K562 (cell line): ENCODE results near the gene KNDC1. TPM values are rescaled to one million over a fixed set of nuclear protein-coding genes. Genes with fewer than 3 reads are reported as not detected.

Source experiments
- ATAC-seq: fragments of 200-7000 bp; cut with Tn5 transposase; 3 replicates; pipeline ENCODE4 v1.9.1; 2020; ENCODE audit warnings: moderate library complexity
- BruUV-seq: library from RNA; stranded (reverse); fragments of 400-500 nt; replicated peaks from 2 replicates; lab custom pipeline; 2021; lab: Mats Ljungman, UMichigan
- CTCF ChIA-PET: fragments of 300-600 bp; formaldehyde crosslinking; extraction: SDS; loops from one replicate; lab custom pipeline; 2021; ENCODE audit warnings: low intra/inter-chr PET ratio; lab: Yijun Ruan, JAX
- POLR2A ChIA-PET: fragments of 300-600, 350-650 bp; sonication (Branson Sonifier 250); formaldehyde crosslinking; extraction: SDS; loops from one replicate; lab custom pipeline; 2021; ENCODE audit warnings: antibody characterized with exemption, inconsistent platforms; lab: Yijun Ruan, JAX
- DNase-seq, 4 experiments: peaks; one replicate each; pipeline versions ENCODE4 v3.0.0 to v3.0.0-alpha.2; 2011 to 2018; ENCODE audit warnings: low spot score in 3 of 4, mixed read lengths in 3 of 4; ENCODE audit errors: extremely low read depth in 1 of 4
- FAIRE-seq: peaks from 2 replicates; lab custom pipeline; 2011; peaks lifted over from hg19 to GRCh38; lab: Jason Lieb, UNC
- H2AFZ ChIP-seq: 2 replicates; pipeline ENCODE4 v1.6.0; 2011; ENCODE audit warnings: low read depth, low read length, control low read depth, inconsistent platforms
- H3K27ac ChIP-seq: fragments of 200-600 bp; 3 replicates; pipeline ENCODE4 v1.8.0; 2011; ENCODE audit warnings: low read depth, mild to moderate bottlenecking, control low read depth, inconsistent platforms, low read length, moderate library complexity, mixed read lengths; ENCODE audit errors: extremely low read depth
- H3K27me3 ChIP-seq, 2 experiments: fragments of 300-600 bp in 1 of 2; 2 replicates in 1 of 2; 3 replicates in 1 of 2; pipeline versions ENCODE4 v1.6.0 to v1.8.0; 2011; ENCODE audit warnings: inconsistent platforms in 2 of 2, low read length in 2 of 2, mild to moderate bottlenecking in 1 of 2, mixed read lengths in 1 of 2, moderate library complexity in 1 of 2; ENCODE audit not compliant: control insufficient read depth in 2 of 2, insufficient read depth in 2 of 2
- H3K36me3 ChIP-seq: fragments of 300-600 bp; 3 replicates; pipeline ENCODE4 v1.8.0; 2011; ENCODE audit warnings: mild to moderate bottlenecking, low read length, inconsistent platforms; ENCODE audit not compliant: control insufficient read depth, insufficient read depth
- H3K4me1 ChIP-seq, 2 experiments: fragments of 200-600 bp in 1 of 2; replicated peaks in 1 of 2; 2 replicates in 1 of 2; 3 replicates in 1 of 2; pipeline versions ENCODE4 v1.5.1 to v1.8.0; 2011; ENCODE audit warnings: inconsistent platforms in 2 of 2, low read length in 2 of 2, mild to moderate bottlenecking in 1 of 2, mixed read lengths in 1 of 2, moderate library complexity in 1 of 2; ENCODE audit not compliant: control insufficient read depth in 2 of 2, insufficient read depth in 2 of 2
- H3K4me2 ChIP-seq: 2 replicates; pipeline ENCODE4 v1.6.1; 2011; ENCODE audit warnings: low read length, control low read depth, inconsistent platforms, mixed read lengths; ENCODE audit not compliant: insufficient read depth
- H3K4me3 ChIP-seq: fragments of 200-600 bp; sonication (generic), shearing (Covaris generic); 2 replicates; pipeline ENCODE4 v1.5.1; 2016; ENCODE audit warnings: control low read depth, inconsistent platforms
- H3K79me2 ChIP-seq: fragments of 200-600 bp; 3 replicates; pipeline ENCODE4 v1.8.0; 2011; ENCODE audit warnings: low read length, inconsistent platforms; ENCODE audit not compliant: control insufficient read depth, insufficient read depth
- H3K9ac ChIP-seq, 2 experiments: 2 replicates each; pipeline versions ENCODE4 v1.6.0 to v1.6.1; 2011; ENCODE audit warnings: low read depth in 2 of 2, low read length in 2 of 2, control low read depth in 1 of 2, inconsistent platforms in 1 of 2, mild to moderate bottlenecking in 1 of 2, mixed read lengths in 1 of 2; ENCODE audit not compliant: insufficient read depth in 1 of 2
- H3K9me1 ChIP-seq: one replicate; pipeline ENCODE4 v1.6.0; 2011; ENCODE audit warnings: inconsistent platforms, mild to moderate bottlenecking, low read length, moderate library complexity; ENCODE audit not compliant: control insufficient read depth, insufficient read depth
- H3K9me3 ChIP-seq: replicated peaks from 2 replicates; pipeline ENCODE4 v1.5.1; 2011; ENCODE audit warnings: low read depth, low read length, inconsistent platforms; ENCODE audit not compliant: control insufficient read depth, insufficient read depth
- H4K20me1 ChIP-seq: replicated peaks from 2 replicates; pipeline ENCODE4 v1.6.1; 2011; ENCODE audit warnings: low read length, inconsistent platforms, mixed read lengths; ENCODE audit not compliant: control insufficient read depth, insufficient read depth
- ARHGAP35 ChIP-seq: fragments of 450-650 bp; IDR thresholded peaks from 2 replicates; pipeline ENCODE4 v1.6.1; 2018; ENCODE audit not compliant: partially characterized antibody
- EWSR1 ChIP-seq: fragments of 450-650 bp; IDR thresholded peaks from 2 replicates; pipeline ENCODE4 v1.6.1; 2018; ENCODE audit warnings: borderline replicate concordance, mild to moderate bottlenecking, low read depth, moderate library complexity; ENCODE audit not compliant: partially characterized antibody
- HMGN3 ChIP-seq: IDR thresholded peaks from 2 replicates; pipeline ENCODE4 v1.6.1; 2011; ENCODE audit warnings: borderline replicate concordance, low read depth, mild to moderate bottlenecking, mixed read lengths, low read length; ENCODE audit not compliant: insufficient read length; ENCODE audit errors: extremely low read depth
- KAT2B ChIP-seq: IDR thresholded peaks from one replicate; pipeline ENCODE4 v1.6.1; 2012; ENCODE audit warnings: low read depth, mild to moderate bottlenecking, control low read depth, inconsistent platforms, low read length, moderate library complexity
- L3MBTL2 ChIP-seq: fragments of 450-650 bp; IDR thresholded peaks from 2 replicates; pipeline ENCODE4 v1.6.1; 2016; ENCODE audit warnings: mild to moderate bottlenecking, moderate library complexity
- TCFL5 ChIP-seq: fragments of 250-450 bp; sonication (Bioruptor Pico); conservative IDR thresholded peaks from 2 replicates; pipeline ENCODE4 v1.6.1; 2021; ENCODE audit warnings: mild to moderate bottlenecking, moderate library complexity, matching md5 sums
- TSHZ1 ChIP-seq: fragments of 250-450 bp; sonication (Bioruptor Pico); IDR thresholded peaks from 2 replicates; pipeline ENCODE4 v1.4.0; 2020; ENCODE audit warnings: mild to moderate bottlenecking, moderate library complexity
- XRCC3 ChIP-seq: fragments of 450-650 bp; IDR thresholded peaks from 2 replicates; pipeline ENCODE4 v1.6.1; 2017; ENCODE audit warnings: mild to moderate bottlenecking, moderate library complexity
- ZNF316 ChIP-seq: fragments of 450-650 bp; IDR thresholded peaks from 2 replicates; pipeline ENCODE4 v1.6.1; 2016
- WGBS: fragments of 100-300 bp; shearing (Covaris generic); methylation state at CpG from one replicate; pipeline ENCODE4 v1.1.6; 2016; ENCODE audit warnings: low coverage, mixed read lengths; ENCODE audit not compliant: insufficient coverage; ENCODE audit errors: missing lambda C conversion rate; 5-methylcytosine and 5-hydroxymethylcytosine counted together
- in situ Hi-C: fragments of 300-500 bp; cut with MboI; formaldehyde crosslinking; loops from 4 replicates; pipeline ENCODE4 v1.15.0; 2018; ENCODE audit warnings: inconsistent platforms, mixed read lengths
- intact Hi-C: fragments of 100-400 bp; cut with micrococcal nuclease; formaldehyde crosslinking; loops from 2 replicates; pipeline ENCODE4 v1.14.2; 2022
- polyA plus RNA-seq, 8 experiments: library from polyadenylated mRNA; depleted of rRNA in 4 of 8; stranded (reverse) in 5 of 8; unstranded in 3 of 8; fragments of >200 nt; fragmentation: Nextera tagmentation in 2 of 8; fragmentation: Illumina TruSeq in 1 of 8; extraction: Ambion mirVana in 2 of 8; extraction: Trizol in 1 of 8; gene quantifications; 2 replicates each; pipeline versions ENCODE4 v1.2.1 to v1.2.3, GENCODE V29; 2011 to 2014; ENCODE audit warnings: inconsistent platforms in 1 of 8, missing spikeins in 1 of 8
- total RNA-seq, 7 experiments: library from RNA; depleted of rRNA in 6 of 7; stranded (reverse); fragments of >200 nt in 6 of 7; fragmentation: Illumina TruSeq in 2 of 7; extraction: Trizol in 2 of 7; gene quantifications; 2 replicates each; pipeline versions ENCODE4 v1.2.1 to v1.2.3, GENCODE V29; 2011 to 2021; ENCODE audit warnings: low replicate concordance in 1 of 7

KNDC1 gene
- total and polyA plus RNA-seq, 9 of the 15 experiments (the other 6 are each of a cell fraction or from before 2014, with no cell fraction given): 0.07 to 0.26 (median 0.11) TPM; not detected in 6

DNA sequence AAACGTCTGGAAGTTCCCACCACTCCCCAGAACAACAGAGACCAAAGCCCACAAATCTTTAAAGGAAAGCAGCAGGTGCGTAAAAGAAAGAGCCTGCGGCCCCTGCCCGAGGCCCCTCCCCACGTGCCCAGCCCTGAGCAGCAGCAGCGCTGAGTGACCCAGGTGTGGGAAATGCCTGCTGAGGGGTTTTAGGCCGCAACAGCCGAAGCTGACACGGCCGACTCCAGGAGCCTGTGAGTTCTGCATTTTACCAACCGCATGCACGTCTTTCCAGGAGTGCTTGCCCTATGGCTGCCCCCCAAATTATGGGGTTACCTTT, 1.6 kb upstream of the KNDC1 start:
- Histone ChIP-seq H3K27ac (no peak overlapping the region), H3K36me3 (no peaks in the 10 kb centered on the region), H3K4me1 (peaks cover 0 to 37% of the 10 kb centered on the region in 2 experiments; a peak in 3 of 5 replicates), H3K9me3 (no peaks in the 10 kb centered on the region; the same call in 1 of the 2 replicates), H3K79me2 (no peaks in the 10 kb centered on the region), H3K9ac (no peak overlapping the region), H3K27me3 (peaks cover 0 to 31% of the 10 kb centered on the region in 2 experiments; a peak in 2 of 5 replicates), H4K20me1 (no peaks in the 10 kb centered on the region; the same call in 1 of the 2 replicates), H3K9me1 (no peaks in the 10 kb centered on the region), H3K4me3 (no peak overlapping the region), H2AFZ (no peak overlapping the region), H3K4me2 (no peak overlapping the region)
- ATAC-seq: no peak
- no peak for DNase-seq
- intact Hi-C loops (no loop called here), in situ Hi-C loops (no loop called here)
- ChIA-PET POLR2A (interaction anchor here (0.6 to 1.0 kb wide), 2 partner anchors 13 to 15 kb away, joined by 3 read pairs; no protein-coding TSS in a partner anchor), CTCF (no interaction called here)
- no peak for FAIRE-seq
- no peak for TF ChIP-seq EWSR1
- BruUV-seq: no TSS peak
- WGBS: 4% methylated on average over 11 of the region's 12 CpGs

DNA sequence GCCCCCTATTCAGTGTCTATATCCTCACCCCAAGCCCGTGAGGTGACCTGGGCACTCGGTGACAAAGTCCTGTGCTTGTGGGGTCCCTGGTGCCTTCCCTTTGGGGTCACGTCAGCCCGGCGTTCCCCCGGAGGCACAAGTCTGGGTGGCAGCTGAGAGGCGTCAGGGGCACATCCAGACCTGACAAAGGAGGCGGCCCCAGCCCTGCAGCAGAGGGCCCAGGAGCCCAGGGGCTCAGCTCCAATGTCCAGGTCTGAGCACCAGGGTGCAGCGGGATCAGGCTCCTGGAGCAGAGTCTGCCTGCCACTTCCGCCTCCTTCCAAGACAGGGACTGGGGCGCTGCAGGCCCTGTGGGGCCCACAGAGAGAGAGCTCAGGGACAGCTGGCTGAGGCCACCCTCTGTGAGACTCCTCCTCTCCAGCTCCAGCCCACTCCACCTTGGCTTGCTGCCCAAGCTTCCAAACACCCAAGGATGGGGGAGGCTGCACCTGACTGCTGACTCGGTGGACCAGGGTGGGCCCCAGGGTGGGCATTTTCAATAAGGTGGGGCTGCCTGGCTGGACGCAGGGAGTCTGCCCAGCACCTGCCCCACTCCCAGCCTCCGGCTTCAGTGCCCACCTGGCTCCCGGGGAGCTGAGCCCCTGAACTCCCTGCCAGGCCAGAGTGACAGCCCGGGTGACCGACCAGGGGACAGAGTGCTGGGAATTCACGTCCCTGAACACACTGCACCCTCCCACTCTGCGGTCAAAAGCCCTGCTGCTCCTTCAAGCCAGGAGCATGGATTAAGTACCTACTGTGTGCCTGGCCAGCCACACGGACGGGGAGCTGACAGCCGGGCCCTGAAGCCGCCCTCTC, 1.0 kb upstream of the KNDC1 start:
- Histone ChIP-seq H3K27ac (no peak overlapping the region), H3K4me1 (peaks cover 0 to 37% of the 10 kb centered on the region in 2 experiments; a peak in 3 of 5 replicates), H3K36me3 (no peaks in the 10 kb centered on the region), H3K9me3 (no peaks in the 10 kb centered on the region; the same call in 1 of the 2 replicates), H3K4me2 (no peak overlapping the region), H2AFZ (no peak overlapping the region), H3K9ac (peak overlapping the region in 1 of 2 experiments; percentile 17; a peak in 1 of 4 replicates), H3K4me3 (no peak overlapping the region), H3K27me3 (peaks cover 0 to 32% of the 10 kb centered on the region in 2 experiments; a peak in 2 of 5 replicates), H3K9me1 (no peaks in the 10 kb centered on the region), H4K20me1 (no peaks in the 10 kb centered on the region; the same call in 1 of the 2 replicates), H3K79me2 (no peaks in the 10 kb centered on the region)
- 2% methylated on average over 12 of the region's 23 CpGs for WGBS
- intact Hi-C loops (no loop called here), in situ Hi-C loops (no loop called here)
- peak; percentile 57 for ATAC-seq
- peak; percentile 23 to 46 (median 36) for DNase-seq
- POLR2A ChIA-PET: interaction anchor here (0.6 to 1.0 kb wide), 2 partner anchors 12 to 16 kb away, joined by 3 read pairs; no protein-coding TSS in a partner anchor
- no TSS peak for BruUV-seq
- CTCF ChIA-PET: no interaction called here
- FAIRE-seq: no peak
- no peak for TF ChIP-seq KAT2B
- no peak for TF ChIP-seq XRCC3
- no peak for TF ChIP-seq TSHZ1 (CRISPR knock-in tag)
- no peak for TF ChIP-seq ARHGAP35
- no peak for TF ChIP-seq ZNF316
- no peak for TF ChIP-seq L3MBTL2
- peak; percentile 22 for TF ChIP-seq HMGN3
- no peak for TF ChIP-seq TCFL5 (CRISPR knock-in tag)
